RWPE1 (cell line): ENCODE results near the gene NR4A3.

Experiments
- CTCF ChIA-PET: fragments of 350-600 bp; sonication (Branson Sonifier 250); formaldehyde crosslinking; extraction: SDS; loops from one replicate; lab custom pipeline; 2021; lab: Yijun Ruan, JAX
- POLR2A ChIA-PET: fragments of 400-600 bp; formaldehyde crosslinking; extraction: SDS; loops from one replicate; lab custom pipeline; 2020; ENCODE audit warnings: antibody characterized with exemption; ENCODE audit not compliant: low non-redundant PET; lab: Yijun Ruan, JAX
- DNase-seq: peaks from one replicate; pipeline ENCODE4 v3.0.0; 2012; ENCODE audit warnings: low spot score
- H3K27ac ChIP-seq: fragments of 450-650 bp; 2 replicates; pipeline ENCODE4 v1.5.1; 2017
- CTCF ChIP-seq: fragments of 450-650 bp; conservative IDR thresholded peaks from 2 replicates; pipeline ENCODE4 v1.5.1; 2017; ENCODE audit warnings: low read depth, mild to moderate bottlenecking

Gene NR4A3

GRCh38 chr9:99811172-99811571, 10.5 kb upstream of the NR4A3 start:
- H3K27ac ChIP-seq: no peak overlapping the region
- ChIA-PET POLR2A (no interaction called here), CTCF (interaction anchor here (0.5 to 0.8 kb wide), 2 partner anchors 160 to 549 kb away, joined by 3 to 4 read pairs; no protein-coding TSS in a partner anchor)
- no peak for TF ChIP-seq CTCF
- DNase-seq: no peak

- no peak for TF ChIP-seq CTCF
- ChIA-PET CTCF (interaction anchor here (0.5 kb wide), 1 partner anchor 160 kb away, joined by 4 read pairs; no protein-coding TSS in a partner anchor), POLR2A (no interaction called here)
- DNase-seq: no peak
- no peak overlapping the region for H3K27ac ChIP-seq
Observed at GRCh38 chr9:99811598-99812383, 9.9 kb upstream of the NR4A3 start.

GRCh38 chr9:99813739-99814138, 7.9 kb upstream of the NR4A3 start:
- DNase-seq: no peak
- CTCF ChIA-PET: no interaction called here
- no peak overlapping the region for H3K27ac ChIP-seq
- POLR2A ChIA-PET: no interaction called here
- no peak for TF ChIP-seq CTCF

- ChIA-PET POLR2A (no interaction called here), CTCF (interaction anchor here (0.5 kb wide), 1 partner anchor 58 kb away, joined by 4 read pairs; no protein-coding TSS in a partner anchor)
- H3K27ac ChIP-seq: no peak overlapping the region
- no peak for TF ChIP-seq CTCF
- no peak for DNase-seq
Observed at GRCh38 chr9:99814359-99814758, 7.3 kb upstream of the NR4A3 start.

- no peak overlapping the region for H3K27ac ChIP-seq
- CTCF ChIA-PET: no interaction called here
- TF ChIP-seq CTCF: no peak
- POLR2A ChIA-PET: no interaction called here
- DNase-seq: no peak
Observed at GRCh38 chr9:99816392-99816791, 5.3 kb upstream of the NR4A3 start.

GRCh38 chr9:99818500-99818899, 3.2 kb upstream of the NR4A3 start:
- ChIA-PET POLR2A (no interaction called here), CTCF (interaction anchor here (0.6 kb wide), 3 partner anchors 169 to 571 kb away, joined by 3 to 4 read pairs (median 3); no protein-coding TSS in a partner anchor)
- no peak overlapping the region for H3K27ac ChIP-seq
- no peak for DNase-seq
- TF ChIP-seq CTCF: no peak
